Colon (tissue), 2 donors: ENCODE results near the gene PNRC2.
"Not testable (repeated sequence)": the region's sequence is repeated elsewhere in the genome, so short reads cannot be mapped to it uniquely, and the experiment has no call there.

Experiments used
- FAIRE-seq: peaks from 2 replicates; lab custom pipeline; 2012; peaks lifted over from hg19 to GRCh38; lab: Jason Lieb, UNC
- donor health status: control.
- donor health status: control.

PNRC2 gene

GRCh38 chr1:23953020-23953419 lies 6.6 kb upstream of the PNRC2 start:
- FAIRE-seq = no peak

GRCh38 chr1:23957096-23957495 lies 2.5 kb upstream of the PNRC2 start:
- FAIRE-seq = no peak

- FAIRE-seq = not testable (repeated sequence)
Observed at GRCh38 chr1:23958040-23958809, 1.4 kb upstream of the PNRC2 start.

GRCh38 chr1:23958810-23959460 lies 693 bp upstream of the PNRC2 start:
- FAIRE-seq = no peak

GRCh38 chr1:23960291-23961020 lies 828 bp downstream of the PNRC2 start:
- no peak for FAIRE-seq

- FAIRE-seq = no peak
Observed at GRCh38 chr1:23963617-23964234, 4.1 kb downstream of the PNRC2 start.

- no peak for FAIRE-seq
Observed at GRCh38 chr1:23964235-23964668, 4.6 kb downstream of the PNRC2 start.

GRCh38 chr1:23964790-23965740 lies 5.4 kb downstream of the PNRC2 start:
- FAIRE-seq = no peak

- FAIRE-seq = no peak
Observed at GRCh38 chr1:23966973-23967493, 7.4 kb downstream of the PNRC2 start.

GRCh38 chr1:23967871-23968270 lies 8.2 kb downstream of the PNRC2 start:
- FAIRE-seq = no peak

- no peak for FAIRE-seq
Observed at GRCh38 chr1:23977187-23977853, 17.7 kb downstream of the PNRC2 start.

- FAIRE-seq = no peak
Observed at GRCh38 chr1:23977854-23978191, 18.2 kb downstream of the PNRC2 start.

- no peak for FAIRE-seq
Observed at GRCh38 chr1:23978805-23979204, 19.2 kb downstream of the PNRC2 start.

- FAIRE-seq = no peak
Observed at GRCh38 chr1:23979387-23979880, 19.8 kb downstream of the PNRC2 start.

GRCh38 chr1:23979881-23980727 lies 20.5 kb downstream of the PNRC2 start, which contains the start of gene SRSF10:
Gene SRSF10 (minus strand): TSS chr1:23980327. CDS start chr1:23980255, 72 bp downstream.
- no peak for FAIRE-seq

- FAIRE-seq = no peak
Observed at GRCh38 chr1:23980728-23981070, 21.1 kb downstream of the PNRC2 start.

- FAIRE-seq = no peak
Observed at GRCh38 chr1:23984417-23985186, 25.0 kb downstream of the PNRC2 start.

- not testable (repeated sequence) for FAIRE-seq
Observed at GRCh38 chr1:23987038-23987437, 27.4 kb downstream of the PNRC2 start.

GRCh38 chr1:23989263-23989662 lies 29.6 kb downstream of the PNRC2 start:
- FAIRE-seq = no peak
